Liver (tissue), 3 donors: ENCODE data around the gene TTC23L.

Source experiments
- CTCF ChIP-seq: fragments of 150-350 bp; IDR thresholded peaks from 2 replicates; pipeline ENCODE4 v1.5.1; 2017; ENCODE audit warnings: improper control_type of control experiment, low read depth, low read length; ENCODE audit not compliant: missing input control
- EGR1 ChIP-seq, 2 donors: IDR thresholded peaks; 2 replicates each; pipeline ENCODE4 v1.6.1; 2016 to 2018; ENCODE audit warnings: antibody characterized with exemption in 2 of 2, low read depth in 2 of 2
- FOXA1 ChIP-seq: IDR thresholded peaks from 2 replicates; pipeline ENCODE4 v1.6.1; 2016; ENCODE audit warnings: antibody characterized with exemption
- GABPA ChIP-seq, 2 donors: IDR thresholded peaks in 1 of 2; conservative IDR thresholded peaks in 1 of 2; 2 replicates each; pipeline ENCODE4 v1.6.1; 2016; ENCODE audit warnings: antibody characterized with exemption in 2 of 2, mild to moderate bottlenecking in 1 of 2, moderate library complexity in 1 of 2
- JUND ChIP-seq, 2 donors: IDR thresholded peaks; 2 replicates each; pipeline ENCODE4 v1.6.1; 2016; ENCODE audit warnings: antibody characterized with exemption in 2 of 2
- RAD21 ChIP-seq, 2 donors: IDR thresholded peaks; 2 replicates each; pipeline ENCODE4 v1.6.1; 2016; ENCODE audit warnings: antibody characterized with exemption in 2 of 2, mild to moderate bottlenecking in 2 of 2
- RXRA ChIP-seq, 2 donors: IDR thresholded peaks; 2 replicates each; pipeline ENCODE4 v1.6.1; 2017 to 2018; ENCODE audit warnings: antibody characterized with exemption in 2 of 2, mild to moderate bottlenecking in 1 of 2
- SP1 ChIP-seq: IDR thresholded peaks from 2 replicates; pipeline ENCODE4 v1.6.1; 2018; ENCODE audit warnings: antibody characterized with exemption, mild to moderate bottlenecking
- TAF1 ChIP-seq: conservative IDR thresholded peaks from 2 replicates; pipeline ENCODE4 v1.6.1; 2016; ENCODE audit warnings: antibody characterized with exemption, mild to moderate bottlenecking
- ZBTB33 ChIP-seq: IDR thresholded peaks from 2 replicates; pipeline ENCODE4 v1.6.1; 2016; ENCODE audit warnings: antibody characterized with exemption
- TF ChIP-seq, protein P1 (sequence below): IDR thresholded peaks from 2 replicates; pipeline ENCODE4 v1.6.1; 2016; ENCODE audit warnings: antibody characterized with exemption
- TF ChIP-seq, protein P2 (sequence below): IDR thresholded peaks from 2 replicates; pipeline ENCODE4 v1.6.1; 2016; ENCODE audit warnings: antibody characterized with exemption, mild to moderate bottlenecking
- TF ChIP-seq, protein P3 (sequence below): IDR thresholded peaks from 2 replicates; pipeline ENCODE4 v1.6.1; 2016; ENCODE audit warnings: antibody characterized with exemption
- donor health status: healthy.
- donor health status: healthy.

GRCh38 chr5:34838785-34839714 is at the start of gene TTC23L:
- TF ChIP-seq EGR1 (IDR thresholded peaks at IDR 0.05; ENCODE audit: low read depth in 2 of 2) (no peak), TAF1 (peak; percentile 64), GABPA (IDR thresholded peaks at IDR 0.05 in 1 of 2, conservative IDR thresholded peaks at IDR 0.05 in 1 of 2) (peak; percentile 64 to 90), CTCF (no peak), SP1 (peak; percentile 50), ZBTB33 (no peak), RXRA (IDR thresholded peaks at IDR 0.05) (peak in 1 of 2 donors; percentile 35), JUND (IDR thresholded peaks at IDR 0.05) (no peak), RAD21 (IDR thresholded peaks at IDR 0.05) (peak; percentile 41 to 43), FOXA1 (no peak)
- TF ChIP-seq, protein P1, sequence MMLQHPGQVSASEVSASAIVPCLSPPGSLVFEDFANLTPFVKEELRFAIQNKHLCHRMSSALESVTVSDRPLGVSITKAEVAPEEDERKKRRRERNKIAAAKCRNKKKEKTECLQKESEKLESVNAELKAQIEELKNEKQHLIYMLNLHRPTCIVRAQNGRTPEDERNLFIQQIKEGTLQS: no peak
- TF ChIP-seq, protein P2, sequence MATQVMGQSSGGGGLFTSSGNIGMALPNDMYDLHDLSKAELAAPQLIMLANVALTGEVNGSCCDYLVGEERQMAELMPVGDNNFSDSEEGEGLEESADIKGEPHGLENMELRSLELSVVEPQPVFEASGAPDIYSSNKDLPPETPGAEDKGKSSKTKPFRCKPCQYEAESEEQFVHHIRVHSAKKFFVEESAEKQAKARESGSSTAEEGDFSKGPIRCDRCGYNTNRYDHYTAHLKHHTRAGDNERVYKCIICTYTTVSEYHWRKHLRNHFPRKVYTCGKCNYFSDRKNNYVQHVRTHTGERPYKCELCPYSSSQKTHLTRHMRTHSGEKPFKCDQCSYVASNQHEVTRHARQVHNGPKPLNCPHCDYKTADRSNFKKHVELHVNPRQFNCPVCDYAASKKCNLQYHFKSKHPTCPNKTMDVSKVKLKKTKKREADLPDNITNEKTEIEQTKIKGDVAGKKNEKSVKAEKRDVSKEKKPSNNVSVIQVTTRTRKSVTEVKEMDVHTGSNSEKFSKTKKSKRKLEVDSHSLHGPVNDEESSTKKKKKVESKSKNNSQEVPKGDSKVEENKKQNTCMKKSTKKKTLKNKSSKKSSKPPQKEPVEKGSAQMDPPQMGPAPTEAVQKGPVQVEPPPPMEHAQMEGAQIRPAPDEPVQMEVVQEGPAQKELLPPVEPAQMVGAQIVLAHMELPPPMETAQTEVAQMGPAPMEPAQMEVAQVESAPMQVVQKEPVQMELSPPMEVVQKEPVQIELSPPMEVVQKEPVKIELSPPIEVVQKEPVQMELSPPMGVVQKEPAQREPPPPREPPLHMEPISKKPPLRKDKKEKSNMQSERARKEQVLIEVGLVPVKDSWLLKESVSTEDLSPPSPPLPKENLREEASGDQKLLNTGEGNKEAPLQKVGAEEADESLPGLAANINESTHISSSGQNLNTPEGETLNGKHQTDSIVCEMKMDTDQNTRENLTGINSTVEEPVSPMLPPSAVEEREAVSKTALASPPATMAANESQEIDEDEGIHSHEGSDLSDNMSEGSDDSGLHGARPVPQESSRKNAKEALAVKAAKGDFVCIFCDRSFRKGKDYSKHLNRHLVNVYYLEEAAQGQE: peak; percentile 63
- TF ChIP-seq, protein P3, sequence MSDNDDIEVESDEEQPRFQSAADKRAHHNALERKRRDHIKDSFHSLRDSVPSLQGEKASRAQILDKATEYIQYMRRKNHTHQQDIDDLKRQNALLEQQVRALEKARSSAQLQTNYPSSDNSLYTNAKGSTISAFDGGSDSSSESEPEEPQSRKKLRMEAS: no peak
